Gastrocnemius medialis (tissue), 4 donors: ENCODE measurements around the gene PCDHGC3. TPM values are rescaled to one million over a fixed set of nuclear protein-coding genes. Genes with fewer than 3 reads are reported as not detected.
A peak's percentile ranks its signal among the peaks of the same experiment; 100 is the strongest.
"Not testable (repeated sequence)": the region's sequence is repeated elsewhere in the genome, so short reads cannot be mapped to it uniquely, and the experiment has no call there.

Experiments used
- ATAC-seq, 2 donors: fragments of 150-250 bp; one replicate each; pipeline ENCODE4 v1.9.1; 2016
- DNase-seq, 2 donors: peaks; one replicate each; pipeline ENCODE4 v3.0.0-alpha.2; 2019
- H3K27ac ChIP-seq, 4 donors: fragments of 200-600 bp; sonication (generic); 1 replicate in 1 of 4; 2 replicates in 3 of 4; pipeline ENCODE4 v1.5.1; 2016 to 2018; ENCODE audit warnings: mild to moderate bottlenecking in 2 of 4, moderate library complexity in 1 of 4
- H3K27me3 ChIP-seq, 3 donors: fragments of 200-600 bp; sonication (generic) in 2 of 3; 1 replicate in 1 of 3; 2 replicates in 2 of 3; pipeline versions ENCODE4 v1.5.1 to v1.6.0; 2016 to 2019; ENCODE audit warnings: mild to moderate bottlenecking in 1 of 3, moderate library complexity in 1 of 3
- H3K36me3 ChIP-seq, 2 donors: fragments of 200-600 bp; sonication (generic) in 1 of 2; one replicate each; pipeline ENCODE4 v1.5.1; 2017 to 2018
- H3K4me1 ChIP-seq, 2 donors: fragments of 200-600 bp; sonication (generic) in 1 of 2; one replicate each; pipeline ENCODE4 v1.5.1; 2016 to 2017; ENCODE audit warnings: mild to moderate bottlenecking in 2 of 2
- H3K4me3 ChIP-seq, 4 donors: fragments of 200-600 bp; sonication (generic) in 3 of 4; 1 replicate in 1 of 4; 2 replicates in 3 of 4; pipeline ENCODE4 v1.5.1; 2016 to 2019; ENCODE audit warnings: mild to moderate bottlenecking in 2 of 4
- H3K9me3 ChIP-seq, 3 donors: fragments of 200-600 bp; sonication (generic) in 2 of 3; 1 replicate in 1 of 3; 2 replicates in 2 of 3; pipeline ENCODE4 v1.5.1; 2016 to 2019
- POLR2A ChIP-seq, 2 donors: fragments of 450-650 bp; IDR thresholded peaks; one replicate each; pipeline ENCODE4 v1.6.1; 2017; ENCODE audit warnings: antibody characterized with exemption in 2 of 2, mild to moderate bottlenecking in 2 of 2, moderate library complexity in 2 of 2
- in situ Hi-C, 4 donors: fragments of 200-750 bp; cut with MboI; loops; one replicate each; pipeline versions ENCODE4 v1.15.0 to v1.8.0; 2017; ENCODE audit warnings: low sequenced_read_pairs in 4 of 4
- intact Hi-C: fragments of 100-400 bp; cut with DNase I; formaldehyde crosslinking; loops from one replicate; pipeline ENCODE4 v1.15.1; 2023; ENCODE audit warnings: low total_unique reads
- total RNA-seq, 4 donors: library from RNA; depleted of rRNA; stranded (reverse); fragments of >200 nt; gene quantifications; one replicate each; pipeline versions ENCODE4 v1.1.0 to v1.2.3, GENCODE V29; 2016
- TF ChIP-seq, protein P1 (sequence below), 5 experiments: fragments of 450-650 bp in 3 of 5; fragments of 200-600 bp in 2 of 5; sonication (generic) in 2 of 5; IDR thresholded peaks in 4 of 5; conservative IDR thresholded peaks in 1 of 5; 1 replicate in 4 of 5; 2 replicates in 1 of 5; pipeline ENCODE4 v1.5.1; 2016 to 2019; ENCODE audit warnings: antibody characterized with exemption in 5 of 5, mild to moderate bottlenecking in 3 of 5, moderate library complexity in 3 of 5

Gene PCDHGC3
- 10 to 100 TPM; 11.8 to 14.5 (median 13.8) TPM for total RNA-seq

DNA sequence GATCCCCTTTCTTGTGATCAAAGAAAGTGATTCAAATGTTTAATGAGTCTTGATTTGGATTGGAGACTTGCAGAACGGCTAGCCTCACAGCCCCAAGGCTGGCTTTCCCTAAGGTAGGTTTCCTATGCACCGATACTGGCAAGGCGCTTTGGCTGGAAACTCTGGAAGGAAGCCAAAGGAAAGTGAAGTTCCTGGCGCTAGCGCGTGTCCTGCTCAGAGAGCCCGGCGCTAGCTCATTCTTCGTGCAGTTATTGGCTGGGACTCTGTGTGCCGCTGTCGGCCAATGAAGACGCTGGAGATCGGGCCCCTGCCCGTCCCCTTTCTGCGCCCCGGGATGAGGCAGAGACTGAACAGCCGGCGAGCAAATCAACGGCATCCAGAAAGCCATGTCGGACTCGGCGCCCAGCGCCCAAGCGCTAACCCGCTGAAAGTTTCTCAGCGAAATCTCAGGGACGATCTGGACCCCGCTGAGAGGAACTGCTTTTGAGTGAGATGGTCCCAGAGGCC, at the start of gene PCDHGC3:
Gene PCDHGC3, plus strand, starts transcription at position 342 of the 507 bp plus-strand sequence. Its CDS starts 151 bp downstream, at position 493.
- peaks cover 48 to 53% of the 10 kb centered on the region in 2 donors for H3K4me1 ChIP-seq
- H3K27ac ChIP-seq = peak within 1 kb of the TSS; percentile 82 to 91 (median 88)
- DNase-seq (peak; percentile 92 to 95), ATAC-seq (peak; percentile 95)
- no peaks in the 10 kb centered on the region for H3K27me3 ChIP-seq
- TF ChIP-seq, protein P1, sequence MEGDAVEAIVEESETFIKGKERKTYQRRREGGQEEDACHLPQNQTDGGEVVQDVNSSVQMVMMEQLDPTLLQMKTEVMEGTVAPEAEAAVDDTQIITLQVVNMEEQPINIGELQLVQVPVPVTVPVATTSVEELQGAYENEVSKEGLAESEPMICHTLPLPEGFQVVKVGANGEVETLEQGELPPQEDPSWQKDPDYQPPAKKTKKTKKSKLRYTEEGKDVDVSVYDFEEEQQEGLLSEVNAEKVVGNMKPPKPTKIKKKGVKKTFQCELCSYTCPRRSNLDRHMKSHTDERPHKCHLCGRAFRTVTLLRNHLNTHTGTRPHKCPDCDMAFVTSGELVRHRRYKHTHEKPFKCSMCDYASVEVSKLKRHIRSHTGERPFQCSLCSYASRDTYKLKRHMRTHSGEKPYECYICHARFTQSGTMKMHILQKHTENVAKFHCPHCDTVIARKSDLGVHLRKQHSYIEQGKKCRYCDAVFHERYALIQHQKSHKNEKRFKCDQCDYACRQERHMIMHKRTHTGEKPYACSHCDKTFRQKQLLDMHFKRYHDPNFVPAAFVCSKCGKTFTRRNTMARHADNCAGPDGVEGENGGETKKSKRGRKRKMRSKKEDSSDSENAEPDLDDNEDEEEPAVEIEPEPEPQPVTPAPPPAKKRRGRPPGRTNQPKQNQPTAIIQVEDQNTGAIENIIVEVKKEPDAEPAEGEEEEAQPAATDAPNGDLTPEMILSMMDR (IDR thresholded peaks at IDR 0.05 in 4 of 5, conservative IDR thresholded peaks at IDR 0.05 in 1 of 5) = peak in 4 of 5 experiments; percentile 36 to 63 (median 58)
- TF ChIP-seq POLR2A (IDR thresholded peaks at IDR 0.05) = peak; percentile 35 to 67
- intact Hi-C loops (loop anchor here (1.0 to 2.0 kb wide), 6 partner anchors 31 to 89 kb away; partner anchors contain the start of gene PCDHGA12), in situ Hi-C loops (loop anchor here in 2 of 4 donors (5.0 kb wide), 4 partner anchors 47 to 87 kb away; partner anchors contain the start of gene PCDHGA11 (in 1 of the 2))
- H3K36me3 ChIP-seq = no peaks in the 10 kb centered on the region
- peak within 1 kb of the TSS; percentile 69 to 83 (median 75) for H3K4me3 ChIP-seq
- no peaks in the 10 kb centered on the region for H3K9me3 ChIP-seq

DNA sequence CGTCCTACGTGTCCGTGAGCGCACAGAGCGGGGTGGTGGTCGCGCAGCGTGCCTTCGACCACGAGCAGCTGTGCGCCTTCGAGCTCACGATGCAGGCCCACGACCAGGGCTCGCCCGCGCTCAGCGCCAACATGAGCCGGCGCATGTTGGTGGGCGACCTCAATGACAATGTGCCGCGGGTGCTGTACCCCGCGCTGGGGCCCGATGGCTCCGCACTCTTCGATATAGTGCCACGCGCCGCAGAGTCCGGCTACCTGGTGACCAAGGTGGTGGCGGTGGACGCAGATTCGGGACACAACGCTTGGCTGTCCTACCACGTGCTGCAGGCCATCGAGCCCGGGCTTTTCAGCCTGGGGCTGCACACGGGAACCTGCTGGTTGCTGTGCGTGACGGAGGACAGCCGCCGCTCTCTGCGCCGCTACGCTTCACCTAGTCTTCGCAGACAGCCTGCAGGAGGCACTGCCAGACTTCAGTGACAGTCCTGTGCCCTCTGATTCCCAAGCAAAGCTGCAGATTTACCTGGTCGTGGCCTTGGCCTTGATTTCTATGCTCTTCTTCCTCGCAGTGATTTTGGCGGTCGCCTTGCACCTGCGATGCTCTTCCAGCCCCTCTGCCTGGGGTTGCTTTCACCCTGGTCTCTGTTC, 47.9 kb upstream of the PCDHGC3 start:
- DNase-seq = no peak
- Histone ChIP-seq H3K36me3 (no peaks in the 10 kb centered on the region), H3K9me3 (no peaks in the 10 kb centered on the region), H3K4me3 (no peak overlapping the region), H3K27me3 (no peaks in the 10 kb centered on the region), H3K4me1 (peaks cover 0 to 26% of the 10 kb centered on the region in 2 donors), H3K27ac (no peak overlapping the region)
- ATAC-seq = no peak
- TF ChIP-seq, protein P1 (IDR thresholded peaks at IDR 0.05 in 4 of 5, conservative IDR thresholded peaks at IDR 0.05 in 1 of 5) = no peak
- TF ChIP-seq POLR2A (IDR thresholded peaks at IDR 0.05) = no peak
- in situ Hi-C loops = loop anchor here in 2 of 4 donors (10.0 kb wide), 1 partner anchor 127 kb away; no protein-coding TSS in a partner anchor
- intact Hi-C loops = no loop called here

DNA sequence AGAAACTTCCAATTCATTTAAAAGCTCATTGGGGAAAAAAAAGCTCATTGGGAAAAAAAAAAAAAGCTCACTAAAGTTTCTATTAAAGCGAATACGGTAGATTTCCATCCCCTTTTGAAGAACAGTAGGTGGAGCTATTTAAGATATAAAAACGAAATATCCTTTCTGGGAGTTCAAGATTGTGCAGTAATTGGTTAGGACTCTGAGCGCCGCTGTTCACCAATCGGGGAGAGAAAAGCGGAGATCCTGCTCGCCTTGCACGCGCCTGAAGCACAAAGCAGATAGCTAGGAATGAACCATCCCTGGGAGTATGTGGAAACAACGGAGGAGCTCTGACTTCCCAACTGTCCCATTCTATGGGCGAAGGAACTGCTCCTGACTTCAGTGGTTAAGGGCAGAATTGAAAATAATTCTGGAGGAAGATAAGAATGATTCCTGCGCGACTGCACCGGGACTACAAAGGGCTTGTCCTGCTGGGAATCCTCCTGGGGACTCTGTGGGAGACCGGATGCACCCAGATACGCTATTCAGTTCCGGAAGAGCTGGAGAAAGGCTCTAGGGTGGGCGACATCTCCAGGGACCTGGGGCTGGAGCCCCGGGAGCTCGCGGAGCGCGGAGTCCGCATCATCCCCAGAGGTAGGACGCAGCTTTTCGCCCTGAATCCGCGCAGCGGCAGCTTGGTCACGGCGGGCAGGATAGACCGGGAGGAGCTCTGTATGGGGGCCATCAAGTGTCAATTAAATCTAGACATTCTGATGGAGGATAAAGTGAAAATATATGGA, 45.2 kb upstream of the PCDHGC3 start, which contains the start of gene PCDHGA12:
Gene PCDHGA12, plus strand, starts transcription at position 176 of the 782 bp plus-strand sequence. Its CDS starts 253 bp downstream, at position 429.
- no peaks in the 10 kb centered on the region for H3K36me3 ChIP-seq
- DNase-seq = peak; percentile 62 to 78
- intact Hi-C loops (loop anchor here (1.0 to 2.0 kb wide), 2 partner anchors 46 to 94 kb away; no protein-coding TSS in a partner anchor), in situ Hi-C loops (no loop called here)
- H3K27me3 ChIP-seq = no peaks in the 10 kb centered on the region
- H3K9me3 ChIP-seq = no peaks in the 10 kb centered on the region
- peak; percentile 89 to 97 for ATAC-seq
- H3K4me3 ChIP-seq = peak within 1 kb of the TSS; percentile 39 to 48 (median 40)
- TF ChIP-seq POLR2A (IDR thresholded peaks at IDR 0.05) = no peak
- TF ChIP-seq, protein P1 (IDR thresholded peaks at IDR 0.05 in 4 of 5, conservative IDR thresholded peaks at IDR 0.05 in 1 of 5) = peak; percentile 52 to 71 (median 55)
- H3K4me1 ChIP-seq = peaks cover 0 to 10% of the 10 kb centered on the region in 2 donors
- peak within 1 kb of the TSS; percentile 33 to 62 (median 46) for H3K27ac ChIP-seq

DNA sequence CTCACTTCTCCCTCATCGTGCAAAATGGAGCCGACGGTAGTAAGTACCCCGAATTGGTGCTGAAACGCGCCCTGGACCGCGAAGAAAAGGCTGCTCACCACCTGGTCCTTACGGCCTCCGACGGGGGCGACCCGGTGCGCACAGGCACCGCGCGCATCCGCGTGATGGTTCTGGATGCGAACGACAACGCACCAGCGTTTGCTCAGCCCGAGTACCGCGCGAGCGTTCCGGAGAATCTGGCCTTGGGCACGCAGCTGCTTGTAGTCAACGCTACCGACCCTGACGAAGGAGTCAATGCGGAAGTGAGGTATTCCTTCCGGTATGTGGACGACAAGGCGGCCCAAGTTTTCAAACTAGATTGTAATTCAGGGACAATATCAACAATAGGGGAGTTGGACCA, 44.5 kb upstream of the PCDHGC3 start:
- Histone ChIP-seq H3K9me3 (no peaks in the 10 kb centered on the region), H3K4me3 (peak overlapping the region; percentile 39 to 48 (median 40)), H3K36me3 (no peaks in the 10 kb centered on the region), H3K27ac (peak overlapping the region in 3 of 4 donors; percentile 33 to 62 (median 46)), H3K4me1 (peaks cover 0 to 10% of the 10 kb centered on the region in 2 donors), H3K27me3 (no peaks in the 10 kb centered on the region)
- TF ChIP-seq, protein P1 (IDR thresholded peaks at IDR 0.05 in 4 of 5, conservative IDR thresholded peaks at IDR 0.05 in 1 of 5) = no peak
- TF ChIP-seq POLR2A (IDR thresholded peaks at IDR 0.05) = no peak
- intact Hi-C loops = loop anchor here (2.0 kb wide), 1 partner anchor 46 kb away; no protein-coding TSS in a partner anchor
- ATAC-seq (peak in 1 of 2 donors; percentile 43), DNase-seq (no peak)
- in situ Hi-C loops = no loop called here

DNA sequence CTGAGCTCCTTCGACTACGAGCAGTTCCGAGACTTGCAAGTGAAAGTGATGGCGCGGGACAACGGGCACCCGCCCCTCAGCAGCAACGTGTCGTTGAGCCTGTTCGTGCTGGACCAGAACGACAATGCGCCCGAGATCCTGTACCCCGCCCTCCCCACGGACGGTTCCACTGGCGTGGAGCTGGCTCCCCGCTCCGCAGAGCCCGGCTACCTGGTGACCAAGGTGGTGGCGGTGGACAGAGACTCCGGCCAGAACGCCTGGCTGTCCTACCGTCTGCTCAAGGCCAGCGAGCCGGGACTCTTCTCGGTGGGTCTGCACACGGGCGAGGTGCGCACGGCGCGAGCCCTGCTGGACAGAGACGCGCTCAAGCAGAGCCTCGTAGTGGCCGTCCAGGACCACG, 43.5 kb upstream of the PCDHGC3 start:
- H3K4me3 ChIP-seq = peak overlapping the region in 1 of 4 donors; percentile 40
- H3K27ac ChIP-seq, DNase-seq, H3K9me3 ChIP-seq, H3K27me3 ChIP-seq, H3K4me1 ChIP-seq, intact Hi-C loops, in situ Hi-C loops, ATAC-seq, H3K36me3 ChIP-seq: not testable (repeated sequence)

DNA sequence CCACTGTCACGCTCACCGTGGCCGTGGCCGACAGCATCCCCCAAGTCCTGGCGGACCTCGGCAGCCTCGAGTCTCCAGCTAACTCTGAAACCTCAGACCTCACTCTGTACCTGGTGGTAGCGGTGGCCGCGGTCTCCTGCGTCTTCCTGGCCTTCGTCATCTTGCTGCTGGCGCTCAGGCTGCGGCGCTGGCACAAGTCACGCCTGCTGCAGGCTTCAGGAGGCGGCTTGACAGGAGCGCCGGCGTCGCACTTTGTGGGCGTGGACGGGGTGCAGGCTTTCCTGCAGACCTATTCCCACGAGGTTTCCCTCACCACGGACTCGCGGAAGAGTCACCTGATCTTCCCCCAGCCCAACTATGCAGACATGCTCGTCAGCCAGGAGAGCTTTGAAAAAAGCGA, 43.0 kb upstream of the PCDHGC3 start:
- in situ Hi-C loops, H3K9me3 ChIP-seq, H3K4me1 ChIP-seq, ATAC-seq, intact Hi-C loops, H3K36me3 ChIP-seq, H3K27ac ChIP-seq, DNase-seq, H3K4me3 ChIP-seq, H3K27me3 ChIP-seq: not testable (repeated sequence)
